Measurements from ENCODE around the gene CUL4A.

CUL4A gene

DNA sequence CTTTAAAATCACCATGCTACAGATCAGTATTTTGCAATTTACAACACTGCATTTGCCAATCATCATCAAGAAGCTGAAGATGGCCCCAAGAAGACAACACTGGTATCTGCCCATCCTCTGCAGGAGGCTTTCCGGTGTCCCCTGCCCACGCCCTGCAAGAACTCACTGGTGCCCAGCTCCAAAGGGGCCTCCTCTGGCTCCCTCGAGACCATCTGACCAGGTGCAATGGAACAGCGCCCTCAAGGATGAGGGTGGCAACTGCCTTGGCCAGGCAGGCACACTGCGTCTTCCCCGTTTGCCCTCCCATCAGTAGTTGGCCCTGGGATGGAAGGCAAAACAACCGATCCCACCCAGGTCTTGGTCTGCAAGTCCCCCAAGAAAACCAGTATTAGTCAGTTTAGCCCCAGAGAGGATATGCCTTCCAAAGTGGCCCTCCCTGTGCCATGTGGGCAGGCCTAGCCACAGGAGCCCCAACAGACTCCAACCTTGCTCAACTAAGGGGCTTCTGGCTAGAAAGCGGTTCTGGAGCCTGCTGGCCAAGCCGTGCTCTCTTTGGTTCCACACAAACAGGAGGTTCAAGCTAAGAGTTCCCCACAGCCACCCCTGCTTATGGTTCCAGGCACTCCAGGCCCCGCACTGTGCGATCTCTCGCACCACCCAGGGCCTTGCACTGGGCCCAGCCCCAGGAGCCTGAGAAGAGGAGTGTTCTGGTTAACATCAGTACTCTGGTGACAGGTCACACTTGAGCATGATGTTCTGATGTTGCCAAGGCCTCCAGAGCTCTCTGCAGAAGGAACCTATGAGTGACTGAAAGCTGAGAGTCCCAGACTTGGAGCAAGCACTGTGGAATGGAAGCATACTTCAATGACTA is 5.7 kb upstream of the CUL4A start:
- no peak for DNase-seq (ENCODE audit: low read depth, low spot score)
- no peak overlapping the region for H3K4me3 ChIP-seq (ENCODE audit: low read length)

DNA sequence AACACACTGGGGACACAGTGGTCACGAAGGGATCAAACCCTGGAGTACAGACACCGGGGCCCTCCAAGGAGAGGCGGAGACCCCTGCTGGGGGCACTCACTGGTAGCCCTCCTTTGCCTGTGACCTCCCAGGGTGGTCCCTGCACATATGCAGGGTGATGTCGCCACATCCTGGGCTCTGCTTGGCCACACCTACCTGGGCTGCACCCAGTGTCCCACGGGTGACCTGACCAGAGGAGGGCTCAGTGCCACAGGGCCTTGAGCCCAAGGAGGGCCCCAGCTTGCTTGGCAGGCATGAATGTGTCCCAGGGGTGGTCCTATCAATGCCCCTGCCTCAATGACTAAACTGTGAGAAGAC is 5.1 kb upstream of the CUL4A start:
- no peak overlapping the region for H3K4me3 ChIP-seq (ENCODE audit: low read length)
- DNase-seq (ENCODE audit: low read depth, low spot score) = no peak

DNA sequence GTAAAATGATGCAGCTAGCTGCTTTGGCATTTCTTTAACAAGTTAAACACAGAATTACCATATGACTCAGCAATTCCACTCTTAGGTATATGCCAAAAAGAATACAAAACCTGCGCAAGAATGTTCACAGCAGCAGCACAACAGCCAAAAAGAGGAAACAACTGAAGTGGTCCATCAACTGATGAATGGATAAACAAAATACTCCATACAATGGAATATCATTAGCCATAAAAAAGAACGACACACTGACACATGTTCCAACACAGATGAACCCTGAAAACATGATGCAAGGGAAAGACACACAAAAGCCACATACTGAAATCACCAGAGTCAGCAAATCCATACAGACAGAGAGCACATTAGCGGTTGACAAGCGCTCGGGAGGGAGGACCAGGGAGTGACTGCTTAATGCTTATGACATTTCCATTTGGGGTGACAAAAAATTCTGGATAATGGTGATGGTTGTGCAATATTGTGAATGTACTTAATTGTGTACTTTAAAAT is 3.9 kb upstream of the CUL4A start:
- no peak overlapping the region for H3K4me3 ChIP-seq (ENCODE audit: low read length)
- no peak for DNase-seq (ENCODE audit: low read depth, low spot score)

DNA sequence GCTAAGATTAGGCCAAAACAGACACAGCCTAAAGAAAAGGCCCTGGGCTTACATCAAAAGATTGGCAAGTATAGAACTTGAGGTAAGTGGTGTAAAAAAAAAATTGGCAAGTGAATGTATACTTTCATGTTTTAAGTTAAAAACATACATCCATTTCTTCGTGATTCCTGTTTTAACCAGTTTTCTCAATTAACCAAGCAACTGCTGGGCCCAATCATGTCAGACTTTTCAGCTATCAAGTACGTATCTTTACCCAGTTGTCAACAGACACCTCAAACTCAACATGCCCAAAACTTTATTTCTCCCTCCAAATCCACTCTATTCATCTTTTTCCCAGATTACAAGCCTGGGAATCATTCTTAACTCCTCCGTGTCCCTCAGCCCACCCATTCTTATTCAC is 2.0 kb upstream of the CUL4A start:
- DNase-seq (ENCODE audit: low read depth, low spot score) = no peak
- peak overlapping the region; percentile 91 for H3K4me3 ChIP-seq (ENCODE audit: low read length)

DNA sequence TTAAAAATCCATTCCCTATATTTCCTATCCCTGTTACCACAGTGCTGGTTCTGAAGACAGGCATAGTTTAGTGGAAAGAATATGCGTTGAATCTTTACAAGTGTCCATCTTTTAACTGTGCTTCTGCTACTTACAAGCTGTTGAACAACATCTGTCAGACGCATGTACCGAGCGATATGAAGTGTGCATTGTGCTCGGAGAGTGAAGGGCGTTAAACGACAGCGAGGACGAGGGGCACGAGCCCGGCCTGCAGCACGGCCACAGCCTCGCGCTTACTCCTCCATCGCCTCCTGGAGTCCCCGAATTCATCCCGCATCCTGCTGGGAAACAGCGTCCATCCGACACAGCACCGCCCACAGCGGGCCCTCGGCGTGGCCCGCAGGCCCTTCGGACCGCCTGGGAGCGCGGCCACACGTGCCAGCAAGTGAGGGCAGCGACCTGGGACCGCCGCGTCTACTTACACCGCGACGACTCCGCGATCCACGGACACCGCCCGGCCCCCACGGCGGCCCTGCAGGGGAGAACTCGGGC is 1.5 kb upstream of the CUL4A start:
- DNase-seq (ENCODE audit: low read depth, low spot score) = peak; percentile 29
- H3K4me3 ChIP-seq (ENCODE audit: low read length) = peak overlapping the region; percentile 91

DNA sequence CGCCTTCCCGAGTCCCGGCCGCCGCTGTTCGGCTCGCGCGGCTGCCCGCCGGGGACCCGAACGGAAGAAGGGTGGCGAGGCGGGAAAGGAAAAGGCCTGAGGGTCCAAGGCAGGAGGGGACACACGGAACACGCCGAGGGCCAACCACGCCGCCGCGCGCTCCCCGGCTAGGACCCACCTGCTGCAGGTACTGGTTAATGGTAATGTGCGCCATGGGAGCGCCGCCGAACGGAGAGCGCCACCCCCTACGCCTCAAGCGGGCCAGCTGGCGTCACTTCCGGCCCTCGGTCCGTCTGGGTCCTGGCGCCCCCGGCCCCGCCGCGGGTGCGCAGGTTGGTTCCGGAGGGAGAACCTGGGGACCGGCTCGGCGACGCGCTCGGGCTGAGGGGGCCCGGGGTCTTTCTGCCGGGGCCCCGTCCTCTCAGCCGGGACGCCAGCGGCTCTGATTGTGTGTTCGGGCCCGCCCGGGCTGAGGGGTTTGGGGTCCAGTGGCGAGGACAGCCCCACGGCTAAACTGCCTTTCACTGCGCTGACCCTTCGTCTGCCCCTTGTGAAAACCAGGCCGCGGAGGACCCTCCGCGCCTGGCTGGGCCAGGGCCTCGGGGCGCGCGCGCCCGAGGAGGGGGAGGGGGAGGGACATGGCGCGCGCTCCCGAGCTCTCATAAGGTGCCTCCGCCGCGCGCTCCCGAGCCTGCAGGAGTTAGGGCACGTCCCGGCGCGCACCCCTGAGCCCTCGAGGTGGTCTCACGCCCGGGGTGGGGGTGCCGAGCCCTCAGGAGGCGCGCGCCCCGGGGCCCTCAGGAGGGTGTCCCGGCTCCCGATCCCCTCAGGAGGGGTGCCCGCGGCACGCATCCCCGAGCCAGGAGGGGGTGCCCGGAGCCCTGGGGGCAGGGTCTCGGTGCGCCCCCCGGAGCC is 735 bp upstream of the CUL4A start, which contains the start of gene PCID2:
Gene PCID2 (minus strand): TSS at position 249 of the 915 bp plus-strand sequence. CDS start 35 bp downstream, at position 214.
- peak within 1 kb of the TSS; percentile 91 for H3K4me3 ChIP-seq (ENCODE audit: low read length)
- peak; percentile 86 for DNase-seq (ENCODE audit: low read depth, low spot score)

DNA sequence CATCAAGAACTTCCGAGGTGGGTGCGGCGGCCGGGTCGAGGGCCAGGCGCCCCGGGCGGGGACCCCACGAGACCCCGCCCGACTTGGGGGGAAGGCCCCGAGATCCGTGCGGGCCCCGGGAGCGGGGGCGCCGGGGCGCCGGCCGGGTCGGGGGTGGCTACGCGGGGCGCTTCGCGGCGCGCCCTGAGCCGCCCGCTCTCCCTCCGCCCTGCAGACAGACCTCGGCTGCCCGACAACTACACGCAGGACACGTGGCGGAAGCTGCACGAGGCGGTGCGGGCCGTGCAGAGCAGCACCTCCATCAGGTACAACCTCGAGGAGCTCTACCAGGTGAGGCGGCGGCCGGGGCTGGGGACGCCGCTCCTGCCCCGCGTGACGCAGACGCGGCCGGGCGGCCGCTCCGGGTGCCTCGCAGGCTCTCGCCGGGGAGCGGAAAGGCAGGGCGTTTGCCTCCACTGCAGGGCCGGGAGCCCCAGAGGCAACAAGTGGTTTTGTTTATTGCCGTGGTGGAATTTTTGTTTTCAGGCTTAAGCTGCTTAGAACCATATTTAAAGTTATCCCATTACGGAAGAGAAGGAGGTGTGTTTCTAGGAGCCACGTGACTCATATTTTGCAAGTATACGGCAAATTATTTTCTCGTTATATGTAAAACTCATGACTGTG is 477 bp downstream of the CUL4A start:
- DNase-seq (ENCODE audit: low read depth, low spot score) = peak; percentile 54

DNA sequence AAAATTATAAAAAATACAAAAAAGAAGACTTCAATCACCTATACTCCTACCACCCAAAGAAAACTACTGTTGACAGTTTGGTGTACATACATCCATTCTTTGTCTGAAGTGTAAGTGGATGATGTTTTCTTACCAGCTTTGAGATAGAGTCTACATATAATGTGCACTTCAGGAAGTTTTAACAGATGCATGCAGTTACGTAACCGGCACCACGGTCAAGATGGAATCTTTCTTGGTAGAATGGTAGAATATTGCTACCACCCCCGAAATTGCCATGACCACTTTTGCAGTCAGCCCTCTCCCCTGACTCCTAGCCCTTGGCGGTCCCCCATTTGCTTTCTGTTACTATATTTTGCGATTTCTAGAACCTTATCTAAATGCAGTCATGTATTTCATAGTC is 1.4 kb downstream of the CUL4A start:
- H3K4me3 ChIP-seq (ENCODE audit: low read length) = peak overlapping the region; percentile 67
- DNase-seq (ENCODE audit: low read depth, low spot score) = no peak

More for the DNA sequence above, 477 bp downstream of the CUL4A start:
- peak overlapping the region; percentile 67 for H3K4me3 ChIP-seq (ENCODE audit: low read length)

DNA sequence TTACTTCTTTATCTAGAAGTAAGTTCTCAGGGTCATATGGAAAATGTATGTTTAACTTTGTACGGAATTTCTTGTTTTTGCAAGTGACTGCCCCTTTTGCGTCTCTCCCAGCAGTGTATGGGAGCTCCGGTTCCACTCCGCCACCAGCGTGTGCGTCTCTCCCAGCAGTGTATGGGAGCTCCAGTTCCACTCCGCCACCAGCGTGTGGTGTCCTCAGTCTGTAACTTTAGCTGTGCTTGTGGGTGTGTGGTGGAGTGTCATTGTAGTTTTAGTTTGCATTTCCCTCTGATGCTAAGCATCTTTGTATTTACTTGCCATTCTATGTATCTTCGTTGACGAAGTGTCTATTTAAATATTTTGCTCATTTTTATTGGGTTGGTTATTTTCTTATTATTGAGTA is 2.4 kb downstream of the CUL4A start:
- peak; percentile 29 for DNase-seq (ENCODE audit: low read depth, low spot score)
- no peak overlapping the region for H3K4me3 ChIP-seq (ENCODE audit: low read length)

DNA sequence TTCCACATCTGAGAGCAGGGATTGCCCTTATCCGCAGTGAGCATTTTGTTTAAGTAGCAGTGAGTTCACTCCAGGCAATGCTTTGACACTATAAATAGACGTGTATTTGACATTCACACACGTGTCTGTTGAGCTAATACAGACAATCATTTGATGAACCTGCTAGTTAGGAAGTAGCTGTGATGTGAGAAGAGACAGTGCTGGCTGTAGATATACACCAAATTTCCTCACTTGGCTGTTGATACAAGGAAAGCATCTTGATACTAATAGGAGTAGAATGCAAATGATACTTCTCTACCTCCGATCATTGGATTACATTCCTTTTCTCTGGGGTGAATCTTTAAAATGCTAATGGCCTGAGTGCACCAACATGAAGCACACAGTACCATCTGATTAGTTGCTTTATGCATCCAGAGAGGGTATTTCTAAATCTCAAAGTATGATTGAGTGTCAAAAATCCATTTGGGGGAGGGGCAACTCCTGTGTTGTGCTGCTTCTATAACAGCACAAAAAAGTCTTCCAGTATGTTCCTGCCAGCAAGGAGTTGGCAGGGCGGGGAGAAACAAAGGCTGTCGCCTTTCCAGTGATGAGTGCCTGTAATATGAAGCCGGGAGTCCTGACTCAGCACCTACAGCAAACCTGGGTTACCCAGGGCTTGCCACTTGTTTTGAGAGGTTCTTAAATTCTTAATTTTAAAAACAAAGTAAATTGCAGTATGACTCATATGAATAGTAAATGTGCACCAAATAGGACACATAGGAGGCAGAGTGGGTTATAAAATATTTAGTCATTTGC is 7.0 kb downstream of the CUL4A start:
- no peak overlapping the region for H3K4me3 ChIP-seq (ENCODE audit: low read length)
- no peak for DNase-seq (ENCODE audit: low read depth, low spot score)

DNA sequence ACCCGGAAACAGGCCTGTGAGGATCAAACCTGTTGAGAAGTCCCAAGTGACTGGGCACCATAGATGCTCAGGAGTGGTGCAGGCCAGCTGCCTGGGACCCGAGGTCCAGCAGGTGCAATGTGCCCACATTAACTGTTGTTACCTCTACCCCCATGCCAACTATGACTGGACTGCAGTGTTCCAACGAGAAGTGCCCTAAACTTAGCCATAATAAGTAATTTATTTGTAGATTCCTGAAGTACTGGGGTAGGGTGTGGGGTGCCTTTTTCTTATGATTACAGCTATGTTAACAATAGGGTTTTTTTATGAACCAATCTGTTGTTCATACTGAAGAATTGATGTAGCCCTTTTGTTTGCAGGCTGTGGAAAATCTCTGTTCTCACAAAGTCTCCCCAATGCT is 9.2 kb downstream of the CUL4A start:
- DNase-seq (ENCODE audit: low read depth, low spot score) = no peak
- H3K4me3 ChIP-seq (ENCODE audit: low read length) = no peak overlapping the region

DNA sequence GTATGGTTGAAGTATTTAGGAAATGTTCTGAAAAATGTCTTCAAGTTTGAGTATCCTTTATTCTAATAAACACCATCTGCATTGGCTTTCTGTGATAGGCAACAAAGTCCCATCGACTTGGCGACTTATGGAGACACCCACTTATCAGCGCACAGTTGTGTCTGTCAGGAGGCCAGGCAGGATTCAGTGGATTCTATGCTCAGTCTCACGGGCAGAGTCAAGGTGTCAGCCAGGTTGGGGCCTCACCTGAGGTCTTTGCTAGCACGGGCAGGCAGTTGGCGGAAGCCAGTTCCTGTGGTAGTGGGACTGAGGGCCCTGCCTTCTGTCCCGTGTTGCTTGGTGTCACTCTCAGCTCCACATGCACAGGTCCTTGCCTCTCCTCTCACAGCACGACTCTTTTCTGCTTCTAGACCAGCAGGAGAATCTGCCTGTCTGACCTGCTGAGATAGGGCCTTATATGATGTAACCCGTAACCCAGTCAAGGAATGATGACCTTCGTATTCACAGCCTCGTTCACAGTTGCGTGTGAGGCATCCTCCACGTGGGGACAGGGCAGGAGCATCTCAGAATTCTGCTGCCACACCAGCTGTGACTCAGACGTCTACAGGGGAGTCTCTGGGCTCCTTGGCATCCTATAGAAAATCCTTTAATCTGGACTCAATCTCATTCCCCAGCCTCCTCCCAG is 10.0 kb downstream of the CUL4A start:
- no peak overlapping the region for H3K4me3 ChIP-seq (ENCODE audit: low read length)
- no peak for DNase-seq (ENCODE audit: low read depth, low spot score)

DNA sequence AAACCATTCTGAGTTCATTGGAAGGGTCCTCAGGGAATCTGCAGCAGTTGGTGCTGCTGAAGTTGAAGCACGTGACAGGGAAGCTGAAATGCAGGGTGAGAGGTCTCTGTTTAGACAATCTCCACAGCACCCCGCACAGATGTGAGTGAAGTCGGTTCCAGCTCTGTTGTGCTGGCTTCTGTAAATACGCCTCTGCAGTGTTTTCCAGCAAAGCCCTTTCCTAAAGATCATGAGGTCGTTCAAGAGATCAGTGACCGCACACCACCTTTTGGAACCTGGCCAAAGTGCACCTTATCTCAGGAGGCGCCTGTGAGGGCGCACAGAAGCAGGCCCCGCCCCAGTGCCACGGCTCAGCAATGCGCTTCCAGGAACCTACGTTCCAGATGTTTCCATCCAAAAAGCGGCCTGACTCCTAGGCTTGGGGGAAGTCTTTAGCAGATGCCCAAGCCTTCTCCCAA is 10.8 kb downstream of the CUL4A start:
- DNase-seq (ENCODE audit: low read depth, low spot score) = no peak
- no peak overlapping the region for H3K4me3 ChIP-seq (ENCODE audit: low read length)

DNA sequence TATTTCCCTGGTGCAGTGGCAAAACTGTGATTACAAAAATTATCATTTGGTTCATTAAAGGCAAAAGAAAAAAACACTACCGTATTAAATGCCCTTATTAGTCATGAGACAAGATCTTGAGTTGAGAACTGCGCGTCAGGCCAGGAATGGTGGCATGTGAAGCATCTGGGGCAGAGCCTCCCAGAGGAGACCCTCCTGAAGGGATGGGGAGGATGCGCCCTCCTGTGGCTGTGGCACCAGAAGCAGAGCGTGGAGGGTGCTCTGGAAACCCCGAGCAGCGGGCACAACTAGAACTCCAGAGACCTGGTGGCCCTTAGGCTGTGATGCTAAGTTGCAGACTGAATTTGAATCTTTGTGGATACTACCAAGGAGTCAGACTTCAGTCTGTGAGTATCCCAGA is 11.5 kb downstream of the CUL4A start:
- H3K4me3 ChIP-seq (ENCODE audit: low read length) = no peak overlapping the region
- no peak for DNase-seq (ENCODE audit: low read depth, low spot score)

DNA sequence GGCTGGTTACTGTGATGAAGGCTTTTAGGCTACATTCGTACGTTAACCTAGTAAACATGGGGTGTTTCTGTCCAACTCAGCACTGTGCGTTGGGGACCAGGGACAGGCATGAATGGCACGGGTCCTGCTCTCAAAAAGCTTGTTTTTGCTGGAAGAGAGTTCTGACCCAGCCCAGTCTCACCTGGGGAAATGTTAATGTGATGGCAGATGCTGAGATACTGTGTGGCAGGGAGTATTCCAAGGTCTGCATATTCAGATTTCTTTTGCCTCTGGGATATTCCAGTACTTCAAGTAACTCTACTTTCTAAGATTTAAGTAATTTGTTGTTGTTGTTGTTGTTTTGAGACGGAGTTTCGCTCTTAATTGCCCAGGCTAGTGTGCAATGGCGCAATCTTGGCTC is 13.7 kb downstream of the CUL4A start:
- no peak overlapping the region for H3K4me3 ChIP-seq (ENCODE audit: low read length)
- DNase-seq (ENCODE audit: low read depth, low spot score) = no peak

DNA sequence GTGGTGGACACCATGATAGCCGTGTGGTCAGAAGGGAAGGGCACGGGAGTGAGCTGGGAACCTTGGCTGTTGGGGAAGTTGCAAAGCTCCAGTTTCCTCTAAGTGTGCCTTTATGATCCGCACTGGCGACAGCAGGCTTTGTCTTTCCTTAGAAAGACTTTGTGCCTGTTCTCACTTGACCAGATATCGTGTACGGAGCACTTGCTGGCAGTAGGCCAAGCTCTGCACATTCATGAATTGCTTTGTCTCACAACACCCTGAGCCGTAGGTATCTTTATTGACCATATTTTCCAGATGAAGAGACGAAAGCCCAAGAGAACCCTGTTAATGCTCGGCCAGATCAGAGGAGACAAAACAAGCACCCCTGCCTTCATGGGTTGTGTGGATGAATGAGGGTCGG is 15.1 kb downstream of the CUL4A start:
- DNase-seq (ENCODE audit: low read depth, low spot score) = no peak
- H3K4me3 ChIP-seq (ENCODE audit: low read length) = no peak overlapping the region

DNA sequence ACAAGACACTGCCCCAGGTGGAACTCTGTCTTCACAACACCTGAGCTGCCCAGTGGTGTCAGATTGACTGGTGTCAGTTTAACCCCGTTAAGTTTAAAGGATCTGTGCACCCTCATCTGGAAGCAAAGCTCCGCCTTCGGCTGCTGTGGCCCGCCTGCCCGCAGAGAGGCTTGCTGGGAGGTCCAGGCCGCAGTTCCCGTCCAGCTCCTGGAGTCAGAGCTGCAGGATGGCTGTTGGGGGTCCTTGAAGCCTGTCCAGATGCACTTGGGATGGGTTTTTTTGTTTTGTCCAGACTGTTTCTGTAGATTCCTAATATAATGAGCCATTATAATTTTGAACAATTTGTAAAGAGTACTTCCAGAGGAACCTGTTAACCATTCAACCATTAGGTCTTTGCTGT is 16.1 kb downstream of the CUL4A start:
- DNase-seq (ENCODE audit: low read depth, low spot score) = no peak

More for the DNA sequence above, 16.1 kb downstream of the CUL4A start:
- no peak overlapping the region for H3K4me3 ChIP-seq (ENCODE audit: low read length)

All from Jurkat, Clone E6-1 (cell line).